Mucosa of stomach (tissue), 1 donor: ENCODE data around the gene SEZ6L.

Source experiments
- H3K27me3 ChIP-seq: one replicate; pipeline ENCODE4 v1.7.0; 2013; ENCODE audit warnings: mild to moderate bottlenecking, low read length; ENCODE audit not compliant: control insufficient read depth, insufficient read depth
- H3K36me3 ChIP-seq: one replicate; pipeline ENCODE4 v1.7.0; 2013; ENCODE audit warnings: low read length; ENCODE audit not compliant: control insufficient read depth, insufficient read depth
- H3K4me1 ChIP-seq: one replicate; pipeline ENCODE4 v1.7.0; 2013; ENCODE audit warnings: mild to moderate bottlenecking, low read length; ENCODE audit not compliant: control insufficient read depth, insufficient read depth
- H3K4me3 ChIP-seq: one replicate; pipeline ENCODE4 v1.7.0; 2013; ENCODE audit warnings: low read length
- H3K9ac ChIP-seq: one replicate; pipeline ENCODE4 v1.7.0; 2013; ENCODE audit warnings: mild to moderate bottlenecking, low read length, moderate library complexity
- H3K9me3 ChIP-seq: one replicate; pipeline ENCODE4 v1.7.0; 2013; ENCODE audit warnings: mild to moderate bottlenecking, low read length, moderate library complexity; ENCODE audit not compliant: control insufficient read depth
- donor health status: Pancreatic carcinoma.

SEZ6L gene

GRCh38 chr22:26314171-26314570 is 144.9 kb downstream of the SEZ6L start:
- Histone ChIP-seq H3K9me3 (no peaks in the 10 kb centered on the region), H3K4me1 (no peaks in the 10 kb centered on the region), H3K27me3 (no peaks in the 10 kb centered on the region), H3K36me3 (no peaks in the 10 kb centered on the region), H3K4me3 (no peak overlapping the region), H3K9ac (no peak overlapping the region)

DNA sequence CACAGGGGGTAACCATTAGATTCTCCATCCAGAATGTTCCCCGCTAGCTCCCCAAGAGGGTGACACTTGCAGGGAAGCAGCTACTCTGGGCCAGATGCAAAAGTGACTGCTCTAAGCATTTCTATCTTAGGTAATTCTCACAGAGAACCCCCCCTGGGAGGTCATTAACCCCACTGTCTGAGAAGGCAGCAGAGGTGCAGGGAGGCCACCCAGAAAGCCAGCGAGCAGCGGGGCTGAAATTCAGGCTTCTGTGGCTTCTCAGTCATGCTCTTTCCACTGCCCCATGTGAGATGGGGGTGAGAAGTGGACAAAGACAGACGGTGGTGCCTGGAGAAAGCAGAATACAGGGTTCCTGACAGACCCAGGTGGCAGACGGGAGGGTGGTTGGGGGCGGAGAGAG is 145.4 kb downstream of the SEZ6L start:
- H3K27me3 ChIP-seq: no peaks in the 10 kb centered on the region
- H3K9ac ChIP-seq: no peak overlapping the region
- no peaks in the 10 kb centered on the region for H3K36me3 ChIP-seq

DNA sequence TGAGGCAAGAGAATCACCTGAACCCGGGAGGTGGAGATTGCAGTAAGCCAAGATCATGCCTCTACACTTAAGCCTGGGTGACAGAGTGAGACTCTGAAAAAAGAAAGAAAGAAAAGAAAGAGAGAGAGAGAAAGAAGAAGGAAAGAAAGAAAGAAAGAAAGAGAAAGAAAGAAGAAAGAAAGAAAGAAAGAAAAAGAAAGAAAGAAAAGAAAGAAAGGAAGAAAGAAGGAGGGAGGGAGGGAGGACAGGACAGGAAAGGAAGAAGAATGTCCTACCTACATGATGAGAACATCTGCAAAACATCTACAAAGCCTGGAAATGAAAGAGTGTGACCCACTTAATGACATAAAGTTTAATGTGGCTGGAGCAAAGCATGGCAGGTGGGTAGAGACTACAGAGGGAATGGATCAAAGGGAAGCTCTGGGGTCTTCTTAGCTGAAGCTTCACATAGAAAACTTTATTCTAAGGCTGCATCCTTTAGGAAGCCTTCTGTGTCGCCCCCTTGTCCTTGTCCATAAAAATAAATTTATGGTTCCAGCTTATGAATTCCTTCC is 147.5 kb downstream of the SEZ6L start:
- H3K9ac ChIP-seq: no peak overlapping the region

More for the DNA sequence above, 145.4 kb downstream of the SEZ6L start:
- Histone ChIP-seq H3K4me1 (no peaks in the 10 kb centered on the region), H3K9me3 (no peaks in the 10 kb centered on the region), H3K4me3 (no peak overlapping the region)

DNA sequence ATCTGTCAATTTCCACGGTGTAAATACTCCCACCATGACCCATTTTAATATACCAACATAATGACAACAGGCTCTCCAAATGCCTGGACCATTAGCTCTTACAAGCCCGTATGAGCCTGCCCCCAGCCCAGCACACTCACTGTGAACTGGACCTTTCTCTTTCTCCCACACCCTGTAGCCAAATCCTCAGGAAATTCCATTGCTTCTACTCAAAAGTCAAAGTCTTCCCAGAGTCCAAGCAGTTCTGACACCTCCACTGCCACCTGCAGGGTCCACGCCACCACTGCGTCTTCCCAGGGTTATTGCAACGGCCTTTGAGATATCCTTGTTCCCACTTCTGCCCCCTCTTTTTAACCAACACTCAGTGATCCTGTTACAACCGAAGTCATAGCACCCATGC is 149.7 kb downstream of the SEZ6L start:
- Histone ChIP-seq H3K36me3 (no peaks in the 10 kb centered on the region), H3K27me3 (no peaks in the 10 kb centered on the region), H3K9me3 (no peaks in the 10 kb centered on the region), H3K4me3 (no peak overlapping the region), H3K9ac (no peak overlapping the region), H3K4me1 (no peaks in the 10 kb centered on the region)

More for the DNA sequence above, 147.5 kb downstream of the SEZ6L start:
- Histone ChIP-seq H3K27me3 (no peaks in the 10 kb centered on the region), H3K4me1 (no peaks in the 10 kb centered on the region), H3K9me3 (no peaks in the 10 kb centered on the region), H3K36me3 (no peaks in the 10 kb centered on the region), H3K4me3 (no peak overlapping the region)

DNA sequence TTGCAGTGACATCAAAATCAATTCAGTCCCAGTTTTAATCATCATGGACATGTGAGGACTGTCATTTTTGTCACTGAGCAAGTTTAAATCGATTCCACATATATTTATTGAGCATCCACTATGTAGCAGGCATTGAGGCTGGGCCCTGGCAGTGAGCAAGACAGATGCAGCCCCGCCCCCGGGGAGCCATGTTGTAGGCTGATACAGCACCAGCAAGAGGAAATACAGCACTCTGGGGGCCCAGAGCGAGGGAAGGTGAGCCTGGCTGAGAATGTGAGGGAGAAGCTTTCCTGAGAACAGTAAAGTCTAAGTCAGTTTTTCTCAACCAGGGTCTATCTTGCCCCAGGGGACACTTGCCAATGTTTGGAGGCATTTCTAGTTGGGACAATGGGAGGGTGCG is 151.2 kb downstream of the SEZ6L start:
- Histone ChIP-seq H3K4me1 (no peaks in the 10 kb centered on the region), H3K36me3 (no peaks in the 10 kb centered on the region)

DNA sequence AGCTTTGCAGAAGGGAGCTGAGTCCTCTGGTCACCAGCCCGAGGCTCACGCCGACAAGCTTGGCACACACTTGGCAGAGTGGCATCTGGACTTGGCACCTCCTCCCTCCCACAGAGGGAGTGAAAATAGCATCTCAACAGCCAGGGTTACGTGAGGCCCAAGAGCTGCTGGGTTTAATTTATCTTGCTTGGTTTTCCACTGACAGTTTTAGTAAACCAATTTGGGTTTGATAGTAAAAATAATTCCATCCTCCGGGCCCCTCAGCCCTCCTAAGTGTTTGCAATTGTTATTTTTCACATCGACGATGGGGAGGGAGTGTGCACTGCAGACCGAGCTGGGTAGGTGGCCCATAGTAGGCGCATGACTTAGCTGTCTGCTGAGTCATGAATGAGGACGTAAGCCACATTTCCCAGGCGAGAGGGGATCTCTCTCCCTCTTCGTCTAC is 152.2 kb downstream of the SEZ6L start:
- Histone ChIP-seq H3K27me3 (no peaks in the 10 kb centered on the region), H3K36me3 (no peaks in the 10 kb centered on the region), H3K9ac (no peak overlapping the region), H3K4me1 (no peaks in the 10 kb centered on the region), H3K4me3 (no peak overlapping the region), H3K9me3 (no peaks in the 10 kb centered on the region)

More for the DNA sequence above, 151.2 kb downstream of the SEZ6L start:
- no peaks in the 10 kb centered on the region for H3K9me3 ChIP-seq
- no peak overlapping the region for H3K4me3 ChIP-seq
- no peak overlapping the region for H3K9ac ChIP-seq
- no peaks in the 10 kb centered on the region for H3K27me3 ChIP-seq

GRCh38 chr22:26322179-26322905 is 153.1 kb downstream of the SEZ6L start:
- Histone ChIP-seq H3K27me3 (no peaks in the 10 kb centered on the region), H3K36me3 (no peaks in the 10 kb centered on the region), H3K9ac (no peak overlapping the region), H3K9me3 (no peaks in the 10 kb centered on the region), H3K4me1 (no peaks in the 10 kb centered on the region), H3K4me3 (no peak overlapping the region)

- H3K27me3 ChIP-seq: no peaks in the 10 kb centered on the region
- H3K9ac ChIP-seq: no peak overlapping the region
- no peaks in the 10 kb centered on the region for H3K9me3 ChIP-seq
- H3K4me1 ChIP-seq: no peaks in the 10 kb centered on the region
- H3K36me3 ChIP-seq: no peaks in the 10 kb centered on the region
- H3K4me3 ChIP-seq: no peak overlapping the region
Measured at GRCh38 chr22:26323013-26323412, 153.8 kb downstream of the SEZ6L start.

GRCh38 chr22:26324150-26324549 is 154.9 kb downstream of the SEZ6L start:
- H3K4me1 ChIP-seq: no peaks in the 10 kb centered on the region
- H3K4me3 ChIP-seq: no peak overlapping the region
- no peaks in the 10 kb centered on the region for H3K9me3 ChIP-seq
- H3K9ac ChIP-seq: no peak overlapping the region
- no peaks in the 10 kb centered on the region for H3K27me3 ChIP-seq
- H3K36me3 ChIP-seq: no peaks in the 10 kb centered on the region

- H3K9me3 ChIP-seq: no peaks in the 10 kb centered on the region
- H3K27me3 ChIP-seq: no peaks in the 10 kb centered on the region
- no peaks in the 10 kb centered on the region for H3K4me1 ChIP-seq
- no peak overlapping the region for H3K9ac ChIP-seq
- no peak overlapping the region for H3K4me3 ChIP-seq
- no peaks in the 10 kb centered on the region for H3K36me3 ChIP-seq
Measured at GRCh38 chr22:26325641-26326040, 156.4 kb downstream of the SEZ6L start.

DNA sequence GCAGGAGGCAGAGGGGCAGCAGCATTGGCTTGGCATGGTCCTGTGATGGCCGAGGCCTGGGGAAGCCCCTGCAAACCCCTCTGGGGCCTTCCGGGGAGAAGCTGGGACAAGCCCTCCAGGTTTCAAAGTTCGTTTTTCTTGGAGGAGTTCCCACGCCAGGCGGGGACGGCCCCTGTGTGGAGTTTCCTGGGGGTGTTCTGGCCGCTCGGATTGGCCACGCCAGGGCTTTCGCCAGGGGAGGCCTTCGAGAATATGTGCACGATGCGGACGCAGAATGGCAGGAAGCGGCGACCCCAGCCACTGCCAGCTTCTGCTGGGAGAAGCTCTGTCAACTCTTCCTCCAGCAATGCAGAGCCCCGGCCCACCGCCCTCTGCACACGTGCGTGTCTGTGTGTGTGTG is 157.5 kb downstream of the SEZ6L start:
- no peak overlapping the region for H3K4me3 ChIP-seq
- no peak overlapping the region for H3K9ac ChIP-seq
- no peaks in the 10 kb centered on the region for H3K9me3 ChIP-seq
- H3K36me3 ChIP-seq: no peaks in the 10 kb centered on the region
- no peaks in the 10 kb centered on the region for H3K4me1 ChIP-seq
- H3K27me3 ChIP-seq: no peaks in the 10 kb centered on the region

GRCh38 chr22:26327306-26327705 is 158.0 kb downstream of the SEZ6L start:
- H3K9me3 ChIP-seq: no peaks in the 10 kb centered on the region
- no peak overlapping the region for H3K4me3 ChIP-seq
- H3K9ac ChIP-seq: no peak overlapping the region
- H3K36me3 ChIP-seq: no peaks in the 10 kb centered on the region
- no peaks in the 10 kb centered on the region for H3K27me3 ChIP-seq
- no peaks in the 10 kb centered on the region for H3K4me1 ChIP-seq
